GM12892 (cell line): Measurements from ENCODE around the gene SDHB.

Source experiments
- DNase-seq: peaks from one replicate; pipeline ENCODE4 v3.0.0; 2011; ENCODE audit not compliant: insufficient read length
- FAIRE-seq: peaks from 2 replicates; lab custom pipeline; 2011; peaks lifted over from hg19 to GRCh38; lab: Jason Lieb, UNC
- POLR2A ChIP-seq: IDR thresholded peaks from 2 replicates; pipeline ENCODE4 v1.6.1; 2011; ENCODE audit warnings: low read depth, low read length, control low read depth
- POLR2AphosphoS5 ChIP-seq: IDR thresholded peaks from 2 replicates; pipeline ENCODE4 v1.6.1; 2011; ENCODE audit warnings: low read depth, low read length, control low read depth
- TAF1 ChIP-seq: IDR thresholded peaks from 2 replicates; pipeline ENCODE4 v1.6.1; 2011; ENCODE audit warnings: low read depth, mild to moderate bottlenecking, control low read depth, low read length, borderline replicate concordance

Gene SDHB

GRCh38 chr1:17056551-17056950, 2.7 kb upstream of the SDHB start:
- no peak for TF ChIP-seq TAF1
- TF ChIP-seq POLR2A = no peak
- TF ChIP-seq POLR2AphosphoS5 = no peak
- no peak for DNase-seq
- FAIRE-seq = no peak

- DNase-seq = no peak
These were observed 2.0 kb upstream of the SDHB start for GRCh38 chr1:17055801-17056200.

GRCh38 chr1:17053086-17053684, 647 bp downstream of the SDHB start:
- TF ChIP-seq POLR2AphosphoS5 (no peak), TAF1 (no peak), POLR2A (no peak)
- FAIRE-seq (no peak), DNase-seq (no peak)

More at GRCh38 chr1:17055801-17056200, 2.0 kb upstream of the SDHB start:
- no peak for TF ChIP-seq POLR2A
- no peak for TF ChIP-seq TAF1
- TF ChIP-seq POLR2AphosphoS5 = no peak
- FAIRE-seq = no peak

- TF ChIP-seq TAF1 (no peak), POLR2A (no peak), POLR2AphosphoS5 (no peak)
- DNase-seq (no peak), FAIRE-seq (no peak)
These were observed 1.2 kb downstream of the SDHB start for GRCh38 chr1:17052641-17053040.

- FAIRE-seq (no peak), DNase-seq (no peak)
- no peak for TF ChIP-seq POLR2A
- TF ChIP-seq TAF1 = no peak
- TF ChIP-seq POLR2AphosphoS5 = no peak
These were observed 1.8 kb downstream of the SDHB start for GRCh38 chr1:17052038-17052437.

- FAIRE-seq (no peak), DNase-seq (no peak)
- TF ChIP-seq TAF1 (no peak), POLR2AphosphoS5 (no peak), POLR2A (no peak)
These were observed 5.9 kb downstream of the SDHB start for GRCh38 chr1:17047924-17048323.

GRCh38 chr1:17046334-17046657, 7.5 kb downstream of the SDHB start:
- FAIRE-seq (no peak), DNase-seq (no peak)
- no peak for TF ChIP-seq POLR2A
- TF ChIP-seq TAF1 = no peak
- no peak for TF ChIP-seq POLR2AphosphoS5

GRCh38 chr1:17045634-17046333, 8.0 kb downstream of the SDHB start:
- DNase-seq (no peak), FAIRE-seq (peak; percentile 40)
- no peak for TF ChIP-seq POLR2AphosphoS5
- TF ChIP-seq POLR2A = no peak
- no peak for TF ChIP-seq TAF1

- FAIRE-seq = no peak
- no peak for DNase-seq
- TF ChIP-seq POLR2AphosphoS5 = no peak
- TF ChIP-seq TAF1 = no peak
- no peak for TF ChIP-seq POLR2A
These were observed 8.7 kb downstream of the SDHB start for GRCh38 chr1:17045150-17045549.

GRCh38 chr1:17043676-17044075, 10.2 kb downstream of the SDHB start:
- TF ChIP-seq POLR2AphosphoS5 = no peak
- no peak for TF ChIP-seq POLR2A
- TF ChIP-seq TAF1 = no peak
- no peak for DNase-seq
- FAIRE-seq = no peak

GRCh38 chr1:17040135-17040534, 13.7 kb downstream of the SDHB start:
- TF ChIP-seq POLR2A = no peak
- TF ChIP-seq POLR2AphosphoS5 = no peak
- TF ChIP-seq TAF1 = no peak
- FAIRE-seq (no peak), DNase-seq (no peak)

- TF ChIP-seq POLR2AphosphoS5 = no peak
- no peak for TF ChIP-seq TAF1
- TF ChIP-seq POLR2A = no peak
These were observed 14.3 kb downstream of the SDHB start for GRCh38 chr1:17039522-17039921.

More at GRCh38 chr1:17039522-17039921, 14.3 kb downstream of the SDHB start:
- no peak for DNase-seq
- no peak for FAIRE-seq
